Ammon's horn (tissue), 1 donor: ENCODE results near the gene TXLNG.
"Not testable (repeated sequence)": the region's sequence is repeated elsewhere in the genome, so short reads cannot be mapped to it uniquely, and the experiment has no call there.

Experiments used
- DNase-seq: peaks from one replicate; pipeline ENCODE4 v3.0.0-alpha.2; 2016; ENCODE audit warnings: low spot score

The TXLNG gene

GRCh38 chrX:16839219-16839851, 53.1 kb downstream of the TXLNG start:
- no peak for DNase-seq

DNA sequence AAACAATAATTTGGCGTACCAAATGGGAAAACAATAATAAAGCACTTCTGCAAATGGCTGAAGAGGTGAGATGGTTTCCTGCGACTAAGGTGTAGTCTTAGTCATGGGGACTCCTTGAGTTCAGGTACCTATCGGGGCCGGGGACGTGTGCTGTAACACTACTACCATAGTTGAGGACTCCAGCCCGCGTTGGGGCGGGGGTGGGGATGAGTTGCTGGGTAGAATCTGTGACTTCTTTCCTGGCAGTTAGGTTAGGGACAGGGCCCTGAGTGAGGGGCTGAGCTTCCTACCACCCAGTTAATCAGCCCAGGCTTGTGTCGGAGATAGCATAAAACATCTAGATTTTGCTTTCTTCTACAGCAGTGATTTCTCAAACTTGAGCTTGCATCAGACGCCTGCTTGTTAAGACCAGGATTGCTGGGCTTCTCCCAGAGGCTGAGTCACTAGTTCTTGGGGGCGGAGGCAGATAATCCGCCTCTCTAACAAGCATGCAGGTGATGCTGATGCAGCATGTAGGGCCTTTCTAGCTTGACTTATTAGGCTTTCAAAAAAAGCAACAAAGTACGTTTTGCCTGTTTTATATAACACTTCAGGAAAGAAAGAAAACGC, 53.7 kb downstream of the TXLNG start:
- peak; percentile 24 for DNase-seq

DNA sequence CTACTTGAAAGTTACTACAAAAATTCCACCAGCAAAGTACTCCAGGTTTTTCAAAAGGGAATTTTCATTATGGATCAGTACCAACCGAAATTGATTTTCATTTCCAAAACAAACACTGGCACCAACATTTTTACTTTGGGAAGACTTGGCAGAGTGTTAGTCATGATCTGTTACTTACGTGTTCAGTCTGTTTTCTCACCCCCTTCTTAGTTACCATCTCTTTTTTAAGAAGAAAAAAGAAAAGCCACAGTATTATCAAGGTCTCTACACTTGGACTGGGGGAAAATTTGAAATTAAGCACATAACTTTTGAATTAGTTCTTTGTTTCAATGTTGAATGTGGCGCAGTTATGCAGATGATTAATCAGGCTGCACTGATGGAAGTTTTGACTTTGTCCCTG, 56.4 kb downstream of the TXLNG start:
- DNase-seq, result no peak

GRCh38 chrX:16843208-16843909, 57.1 kb downstream of the TXLNG start:
- DNase-seq, result no peak

- no peak for DNase-seq
Observed at GRCh38 chrX:16845686-16846085, 59.4 kb downstream of the TXLNG start.

DNA sequence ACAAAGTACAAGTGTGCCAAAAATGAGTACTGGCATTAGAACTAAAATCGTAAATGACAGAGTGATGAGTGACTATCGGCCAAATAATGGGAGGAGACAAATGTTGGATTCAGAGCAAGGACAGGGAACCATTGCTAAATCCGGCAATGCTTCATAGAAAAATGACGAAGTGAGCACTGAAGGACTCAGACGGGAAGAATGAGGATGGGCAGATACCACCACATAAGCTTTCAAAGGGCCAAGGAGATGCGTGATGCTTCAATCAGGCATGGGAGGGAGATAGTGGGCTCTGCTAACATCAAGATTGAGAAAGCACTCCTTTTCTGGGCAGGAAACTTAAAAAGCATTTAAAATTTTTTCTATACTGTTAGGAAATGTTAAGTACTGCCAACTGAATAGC, 62.3 kb downstream of the TXLNG start:
- DNase-seq, result no peak

- DNase-seq, result no peak
Observed at GRCh38 chrX:16851421-16851820, 65.2 kb downstream of the TXLNG start.

GRCh38 chrX:16851827-16852226, 65.6 kb downstream of the TXLNG start:
- DNase-seq, result no peak

DNA sequence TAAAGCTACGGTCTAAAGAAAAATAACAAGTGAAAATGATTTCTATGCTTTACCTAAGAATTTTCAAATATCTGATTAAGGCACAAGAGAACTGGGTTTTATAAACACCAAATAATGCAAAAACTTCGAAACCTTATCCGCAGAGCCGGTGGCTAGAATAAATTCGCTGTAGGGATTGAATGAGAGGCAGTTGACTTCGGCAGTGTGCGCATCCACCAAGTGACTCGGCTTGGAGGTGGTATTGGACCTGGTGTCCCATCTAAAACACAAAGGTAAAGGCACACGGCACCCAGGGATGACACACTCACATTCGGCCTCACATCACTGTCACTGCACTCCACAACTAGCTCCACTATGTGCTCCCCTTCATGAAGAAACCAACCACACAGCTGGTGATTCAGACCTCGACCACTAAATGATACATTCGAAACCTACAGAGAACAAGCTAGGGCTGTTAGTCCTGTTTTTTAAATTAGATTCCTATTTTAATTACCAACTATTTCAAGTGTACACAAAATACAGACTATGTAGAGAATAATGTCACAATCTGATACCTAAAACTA, 66.4 kb downstream of the TXLNG start:
- DNase-seq, result no peak

- DNase-seq, result no peak
Observed at GRCh38 chrX:16853537-16853936, 67.3 kb downstream of the TXLNG start.

- DNase-seq, result no peak
Observed at GRCh38 chrX:16855363-16856075, 69.3 kb downstream of the TXLNG start.

- DNase-seq, result not testable (repeated sequence)
Observed at GRCh38 chrX:16856076-16856404, 69.8 kb downstream of the TXLNG start.

- DNase-seq, result no peak
Observed at GRCh38 chrX:16856744-16857143, 70.5 kb downstream of the TXLNG start.

DNA sequence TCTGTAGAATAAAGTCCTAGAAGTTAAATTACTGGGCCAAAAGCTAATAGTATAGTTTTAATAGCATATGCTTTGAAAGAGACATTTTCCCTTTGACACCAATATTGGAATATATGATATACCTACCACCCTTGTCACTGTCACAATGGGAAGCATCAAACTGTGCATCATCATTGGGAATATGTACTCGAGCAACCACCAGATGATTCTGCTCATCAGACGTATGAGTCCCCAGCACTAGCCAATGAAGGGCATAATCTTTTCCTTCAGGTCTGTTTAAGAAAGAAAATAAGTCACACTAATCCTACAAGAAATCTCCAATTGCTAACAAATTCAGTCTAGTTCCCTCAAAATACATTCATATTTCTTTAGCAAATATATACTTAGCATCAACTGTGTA, 76.6 kb downstream of the TXLNG start:
- no peak for DNase-seq

- DNase-seq, result no peak
Observed at GRCh38 chrX:16867947-16868346, 81.7 kb downstream of the TXLNG start.

- no peak for DNase-seq
Observed at GRCh38 chrX:16868920-16869319, 82.7 kb downstream of the TXLNG start.

DNA sequence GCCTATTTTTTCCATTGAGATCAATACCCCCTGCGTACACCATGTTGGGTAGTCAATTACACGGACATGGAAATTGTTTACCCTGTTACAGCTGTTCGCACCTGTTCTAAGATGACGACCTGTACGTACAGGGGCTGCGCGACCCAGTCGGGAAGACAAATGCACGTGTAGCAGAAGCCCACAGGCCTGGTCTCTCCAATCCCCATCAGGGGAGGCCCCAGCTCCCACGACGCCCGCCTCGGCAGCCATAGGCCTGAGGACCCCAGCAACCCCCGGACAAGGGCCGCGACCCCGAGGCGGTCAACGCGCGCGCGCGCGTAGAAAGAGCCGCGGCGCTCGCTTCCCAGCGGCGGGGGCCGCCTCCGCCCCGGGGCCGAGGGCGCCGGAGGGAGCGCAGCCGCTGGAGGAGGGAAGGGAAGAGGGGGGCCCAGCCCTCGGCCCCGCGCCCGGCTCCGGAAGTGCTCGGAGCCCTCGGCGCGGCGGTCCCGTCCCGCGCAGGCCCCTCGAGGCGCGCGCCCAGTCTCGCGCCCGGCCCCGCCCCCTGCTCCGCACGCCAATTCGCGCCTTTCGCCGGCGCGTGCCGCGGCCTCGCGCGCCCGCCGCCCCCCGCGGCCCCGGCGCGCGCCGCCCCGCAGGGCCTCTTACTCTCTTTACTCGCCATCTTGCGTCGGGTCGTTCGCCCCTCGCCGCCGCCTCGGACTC, 83.3 kb downstream of the TXLNG start:
- no peak for DNase-seq

GRCh38 chrX:16870095-16870861, 84.0 kb downstream of the TXLNG start, which contains the start of gene RBBP7:
Gene RBBP7, minus strand, starts transcription at chrX:16870362. Its CDS starts 309 bp downstream, at chrX:16870053.
- DNase-seq, result peak; percentile 89

GRCh38 chrX:16870862-16871815, 84.9 kb downstream of the TXLNG start:
- peak; percentile 24 for DNase-seq

DNA sequence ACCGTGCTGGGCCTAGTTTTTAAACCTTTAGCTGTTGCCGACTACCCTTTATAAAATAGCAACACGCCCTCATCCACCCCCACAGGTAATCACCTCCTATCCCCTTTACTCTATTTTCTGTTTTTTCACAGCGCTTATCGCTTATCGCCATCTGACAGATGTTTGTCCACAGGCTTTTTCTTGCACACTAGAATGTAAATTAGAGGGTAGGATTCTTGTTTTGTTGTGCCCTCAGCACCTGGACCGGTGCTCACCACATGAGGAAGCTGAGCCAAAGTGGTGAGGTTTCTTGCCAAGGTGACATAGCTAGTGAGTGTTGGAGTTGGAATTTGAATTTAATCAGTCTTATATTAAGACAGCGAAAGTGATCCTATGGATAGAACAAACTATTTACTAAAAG, 86.8 kb downstream of the TXLNG start:
- DNase-seq, result no peak
